Measurements from ENCODE around the gene POGLUT3. TPM values are rescaled to one million over a fixed set of nuclear protein-coding genes. Genes with fewer than 3 reads are reported as not detected.

The POGLUT3 gene
- total and polyA plus RNA-seq, 4 donors = 5.8 to 8.8 (median 7.6) TPM

GRCh38 chr11:108508653-108509593 lies 10.7 kb upstream of the POGLUT3 start:
- Histone ChIP-seq H3K9me3 (ENCODE audit: control insufficient read depth in 4 of 4, low read length in 3 of 4) (no peaks in the 10 kb centered on the region), H3K27ac (ENCODE audit: low read depth in 1 of 2, low read length in 2 of 2) (no peak overlapping the region), H3K4me3 (ENCODE audit: low read depth in 1 of 3, low read length in 3 of 3) (no peak overlapping the region), H3K36me3 (ENCODE audit: control insufficient read depth in 4 of 4, insufficient read depth in 3 of 4, low read depth in 1 of 4, low read length in 3 of 4) (peaks cover 2 to 20% (median 9%) of the 10 kb centered on the region in 4 donors), H3K9ac (ENCODE audit: low read depth in 1 of 2, low read length in 2 of 2) (no peak overlapping the region), H3K4me1 (ENCODE audit: control insufficient read depth in 4 of 4, insufficient read depth in 4 of 4, low read length in 3 of 4) (no peaks in the 10 kb centered on the region), H3K27me3 (ENCODE audit: control insufficient read depth in 4 of 4, insufficient read depth in 4 of 4, low read length in 3 of 4) (no peaks in the 10 kb centered on the region)
- 73% methylated on average over 3 of the region's 3 CpGs for WGBS
- no peak for DNase-seq (ENCODE audit: low spot score)
- no peak for TF ChIP-seq JUND (IDR thresholded peaks at IDR 0.05)
- TF ChIP-seq FOXA1 (IDR thresholded peaks at IDR 0.05) = no peak
- no peak for TF ChIP-seq CTCF (IDR thresholded peaks at IDR 0.05; ENCODE audit: low read depth, low read length, missing input control)
- TF ChIP-seq FOXA2 (IDR thresholded peaks at IDR 0.05) = no peak
- TF ChIP-seq TAF1 (conservative IDR thresholded peaks at IDR 0.05) = no peak
- no peak for TF ChIP-seq NR2F2 (IDR thresholded peaks at IDR 0.05)
- no peak for TF ChIP-seq ZBTB33 (IDR thresholded peaks at IDR 0.05)
- TF ChIP-seq REST (IDR thresholded peaks at IDR 0.05) = no peak
- no peak for TF ChIP-seq ATF3 (IDR thresholded peaks at IDR 0.05)
- TF ChIP-seq MAX (IDR thresholded peaks at IDR 0.05) = no peak
- TF ChIP-seq GABPA (IDR thresholded peaks at IDR 0.05 in 1 of 2, conservative IDR thresholded peaks at IDR 0.05 in 1 of 2) = no peak
- TF ChIP-seq SP1 (IDR thresholded peaks at IDR 0.05) = no peak
- no peak for TF ChIP-seq RXRA (IDR thresholded peaks at IDR 0.05)
- TF ChIP-seq RAD21 (IDR thresholded peaks at IDR 0.05) = no peak
- no peak for TF ChIP-seq EGR1 (IDR thresholded peaks at IDR 0.05; ENCODE audit: low read depth in 2 of 2)
- TF ChIP-seq HNF4G (IDR thresholded peaks at IDR 0.05) = no peak
- no peak for TF ChIP-seq YY1 (IDR thresholded peaks at IDR 0.05)
- no peak for TF ChIP-seq HNF4A (conservative IDR thresholded peaks at IDR 0.05)

All from liver (tissue), 9 donors.